Gastroesophageal sphincter (tissue), 3 donors: ENCODE measurements around the gene FOXF1.

Experiments used
- EP300 ChIP-seq: sonication (generic); formaldehyde crosslinking; IDR thresholded peaks from one replicate; pipeline ENCODE4 v1.6.1; 2017; ENCODE audit warnings: antibody characterized with exemption, mild to moderate bottlenecking
- POLR2A ChIP-seq, 2 donors: fragments of 450-650 bp; IDR thresholded peaks; one replicate each; pipeline ENCODE4 v1.6.1; 2017; ENCODE audit warnings: antibody characterized with exemption in 2 of 2, mild to moderate bottlenecking in 2 of 2, moderate library complexity in 1 of 2
- TF ChIP-seq, protein P1 (sequence below), 4 experiments: fragments of 200-600 bp in 2 of 4; fragments of 450-650 bp in 2 of 4; sonication (generic) in 1 of 4; IDR thresholded peaks; one replicate each; pipeline ENCODE4 v1.5.1; 2017 to 2019; ENCODE audit warnings: antibody characterized with exemption in 4 of 4, mild to moderate bottlenecking in 2 of 4, moderate library complexity in 2 of 4

GRCh38 chr16:86491640-86492023 lies 18.7 kb upstream of the FOXF1 start:
- TF ChIP-seq POLR2A (IDR thresholded peaks at IDR 0.05) (no peak), EP300 (no peak)
- TF ChIP-seq, protein P1, sequence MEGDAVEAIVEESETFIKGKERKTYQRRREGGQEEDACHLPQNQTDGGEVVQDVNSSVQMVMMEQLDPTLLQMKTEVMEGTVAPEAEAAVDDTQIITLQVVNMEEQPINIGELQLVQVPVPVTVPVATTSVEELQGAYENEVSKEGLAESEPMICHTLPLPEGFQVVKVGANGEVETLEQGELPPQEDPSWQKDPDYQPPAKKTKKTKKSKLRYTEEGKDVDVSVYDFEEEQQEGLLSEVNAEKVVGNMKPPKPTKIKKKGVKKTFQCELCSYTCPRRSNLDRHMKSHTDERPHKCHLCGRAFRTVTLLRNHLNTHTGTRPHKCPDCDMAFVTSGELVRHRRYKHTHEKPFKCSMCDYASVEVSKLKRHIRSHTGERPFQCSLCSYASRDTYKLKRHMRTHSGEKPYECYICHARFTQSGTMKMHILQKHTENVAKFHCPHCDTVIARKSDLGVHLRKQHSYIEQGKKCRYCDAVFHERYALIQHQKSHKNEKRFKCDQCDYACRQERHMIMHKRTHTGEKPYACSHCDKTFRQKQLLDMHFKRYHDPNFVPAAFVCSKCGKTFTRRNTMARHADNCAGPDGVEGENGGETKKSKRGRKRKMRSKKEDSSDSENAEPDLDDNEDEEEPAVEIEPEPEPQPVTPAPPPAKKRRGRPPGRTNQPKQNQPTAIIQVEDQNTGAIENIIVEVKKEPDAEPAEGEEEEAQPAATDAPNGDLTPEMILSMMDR (IDR thresholded peaks at IDR 0.05) = no peak
